ENCODE measurements around the gene LAMTOR5. TPM values are rescaled to one million over a fixed set of nuclear protein-coding genes. Genes with fewer than 3 reads are reported as not detected.
"Not testable (repeated sequence)": the region's sequence is repeated elsewhere in the genome, so short reads cannot be mapped to it uniquely, and the experiment has no call there.

Gene LAMTOR5
- total and polyA plus RNA-seq, 3 donors from 2014 or later: 75.4 to 179 (median 88.8) TPM

GRCh38 chr1:110404401-110404800 is 3.1 kb downstream of the LAMTOR5 start:
- Histone ChIP-seq H3K4me1 (peaks cover 10% of the 10 kb centered on the region), H3K36me3 (ENCODE audit: low read depth, missing control alignments) (no peaks in the 10 kb centered on the region), H3K27me3 (no peaks in the 10 kb centered on the region), H3K4me3 (no peak overlapping the region), H3K9me3 (no peaks in the 10 kb centered on the region), H3K27ac (no peak overlapping the region)
- intact Hi-C loops (cut with DNase I; ENCODE audit: low total_unique reads): loop anchor here (10.0 kb wide), 1 partner anchor 60 kb away; no protein-coding TSS in a partner anchor
- 87 to 89% methylated on average over 4 of the region's 4 CpGs for WGBS, 2 donors
- no peak for DNase-seq
- no peak for TF ChIP-seq POLR2A (IDR thresholded peaks at IDR 0.05)
- no peak for TF ChIP-seq CTCF (IDR thresholded peaks at IDR 0.05)

- no peak for TF ChIP-seq POLR2A (IDR thresholded peaks at IDR 0.05)
- TF ChIP-seq CTCF (IDR thresholded peaks at IDR 0.05): no peak
- Histone ChIP-seq H3K4me1 (peaks cover 10% of the 10 kb centered on the region), H3K4me3 (no peak overlapping the region), H3K27ac (no peak overlapping the region), H3K9me3 (no peaks in the 10 kb centered on the region), H3K36me3 (ENCODE audit: low read depth, missing control alignments) (no peaks in the 10 kb centered on the region), H3K27me3 (no peaks in the 10 kb centered on the region)
- intact Hi-C loops (cut with DNase I; ENCODE audit: low total_unique reads): loop anchor here (10.0 kb wide), 1 partner anchor 59 kb away; no protein-coding TSS in a partner anchor
- no peak for DNase-seq
- 91 to 92% methylated on average over 5 of the region's 5 CpGs for WGBS, 2 donors
These were observed 3.7 kb downstream of the LAMTOR5 start for GRCh38 chr1:110403805-110404204.

- H3K9me3 ChIP-seq; DNase-seq; H3K27me3 ChIP-seq; intact Hi-C loops (cut with DNase I; ENCODE audit: low total_unique reads); H3K27ac ChIP-seq; H3K36me3 ChIP-seq (ENCODE audit: low read depth, missing control alignments); H3K4me1 ChIP-seq: not testable (repeated sequence)
- WGBS, 2 donors: 75 to 86% methylated on average over 5 to 45 of the region's 48 CpGs
- peak overlapping the region; percentile 42 to 56 for H3K4me3 ChIP-seq
These were observed 11.1 kb downstream of the LAMTOR5 start for GRCh38 chr1:110396259-110396958.

GRCh38 chr1:110394493-110394820 is 13.0 kb downstream of the LAMTOR5 start:
- no peak overlapping the region for H3K27ac ChIP-seq
- H3K4me3 ChIP-seq: no peak overlapping the region
- no peaks in the 10 kb centered on the region for H3K27me3 ChIP-seq
- intact Hi-C loops (cut with DNase I; ENCODE audit: low total_unique reads): no loop called here
- H3K9me3 ChIP-seq: no peaks in the 10 kb centered on the region
- DNase-seq: no peak
- 91 to 92% methylated on average over 3 of the region's 3 CpGs for WGBS, 2 donors
- H3K36me3 ChIP-seq (ENCODE audit: low read depth, missing control alignments): no peaks in the 10 kb centered on the region
- TF ChIP-seq CTCF (IDR thresholded peaks at IDR 0.05) (no peak), POLR2A (IDR thresholded peaks at IDR 0.05) (no peak)
- no peaks in the 10 kb centered on the region for H3K4me1 ChIP-seq

- no peak for TF ChIP-seq POLR2A (IDR thresholded peaks at IDR 0.05)
- TF ChIP-seq CTCF (IDR thresholded peaks at IDR 0.05): no peak
- H3K9me3 ChIP-seq: no peaks in the 10 kb centered on the region
- H3K27me3 ChIP-seq: no peaks in the 10 kb centered on the region
- intact Hi-C loops (cut with DNase I; ENCODE audit: low total_unique reads): no loop called here
- H3K4me1 ChIP-seq: no peaks in the 10 kb centered on the region
- no peak overlapping the region for H3K27ac ChIP-seq
- no peak for DNase-seq
- 79 to 82% methylated on average over 3 of the region's 3 CpGs for WGBS, 2 donors
- no peaks in the 10 kb centered on the region for H3K36me3 ChIP-seq (ENCODE audit: low read depth, missing control alignments)
- no peak overlapping the region for H3K4me3 ChIP-seq
These were observed 13.6 kb downstream of the LAMTOR5 start for GRCh38 chr1:110393691-110394492.
